HFFc6 (cell line): ENCODE results near the gene F2. TPM values are rescaled to one million over a fixed set of nuclear protein-coding genes. Genes with fewer than 3 reads are reported as not detected.
"Not testable (repeated sequence)": the region's sequence is repeated elsewhere in the genome, so short reads cannot be mapped to it uniquely, and the experiment has no call there.

ENCODE experiments used
- DNase-seq: peaks from one replicate; pipeline ENCODE4 v3.0.0-alpha.2; 2018
- H3K27ac Mint-ChIP-seq: 2 replicates; pipeline ENCODE4 v1.8.0; 2020; ENCODE audit warnings: mild to moderate bottlenecking, mixed read lengths
- H3K27me3 Mint-ChIP-seq: 2 replicates; pipeline ENCODE4 v1.8.0; 2021; ENCODE audit warnings: mild to moderate bottlenecking, moderate library complexity, mixed read lengths; ENCODE audit not compliant: insufficient read depth
- H3K36me3 Mint-ChIP-seq: 2 replicates; pipeline ENCODE4 v1.8.0; 2021; ENCODE audit warnings: low read depth, mixed read lengths
- H3K4me1 Mint-ChIP-seq: 2 replicates; pipeline ENCODE4 v1.8.0; 2020; ENCODE audit warnings: low read depth, mixed read lengths
- H3K4me3 Mint-ChIP-seq: 2 replicates; pipeline ENCODE4 v1.8.0; 2020; ENCODE audit warnings: mild to moderate bottlenecking, moderate library complexity, mixed read lengths
- H3K9me3 Mint-ChIP-seq: 2 replicates; pipeline ENCODE4 v1.8.0; 2020; ENCODE audit warnings: mild to moderate bottlenecking, mixed read lengths
- CTCF ChIP-seq: fragments of 200-600 bp; sonication (generic); IDR thresholded peaks from 2 replicates; pipeline ENCODE4 v1.5.0; 2021; ENCODE audit warnings: antibody characterized with exemption, mild to moderate bottlenecking
- long read RNA-seq: library from polyadenylated mRNA; unstranded; transcript quantifications from one replicate; pipeline ENCODE4 v2.0.0, GENCODE V29; 2019
- total RNA-seq, 6 experiments: library from RNA; stranded (reverse); fragmentation: NEBNext Ultra II Directional; extraction: Animal tissue kit (Norgen Biotek cat#: 25700); gene quantifications; 2 replicates in 1 of 6; 3 replicates in 5 of 6; pipeline ENCODE4 v1.2.3, GENCODE V29; 2021

The F2 gene
- total RNA-seq, result not detected
- long read RNA-seq, result 0 reads

- no peak within 1 kb of the TSS for H3K27ac Mint-ChIP-seq
- peaks cover 12% of the 10 kb centered on the region for H3K4me1 Mint-ChIP-seq
- no peak for DNase-seq
- TF ChIP-seq CTCF, result no peak
- peaks cover 3% of the 10 kb centered on the region for H3K27me3 Mint-ChIP-seq
- H3K9me3 Mint-ChIP-seq, result no peaks in the 10 kb centered on the region
- no peaks in the 10 kb centered on the region for H3K36me3 Mint-ChIP-seq
- no peak within 1 kb of the TSS for H3K4me3 Mint-ChIP-seq
Observed at GRCh38 chr11:46719048-46719542, at the start of gene F2. F2 (plus strand) TSS chr11:46719213; CDS start chr11:46719236, 23 bp downstream.

GRCh38 chr11:46669711-46670139 is 49.3 kb upstream of the F2 start:
- peak overlapping the region; percentile 57 for H3K27ac Mint-ChIP-seq
- peak; percentile 55 for TF ChIP-seq CTCF
- H3K9me3 Mint-ChIP-seq, result no peaks in the 10 kb centered on the region
- peaks cover 28% of the 10 kb centered on the region for H3K36me3 Mint-ChIP-seq
- H3K4me3 Mint-ChIP-seq, result no peak overlapping the region
- DNase-seq, result no peak
- peaks cover 20% of the 10 kb centered on the region for H3K4me1 Mint-ChIP-seq
- no peaks in the 10 kb centered on the region for H3K27me3 Mint-ChIP-seq

- H3K4me3 Mint-ChIP-seq, H3K9me3 Mint-ChIP-seq, H3K27me3 Mint-ChIP-seq, DNase-seq: not testable (repeated sequence)
- peak overlapping the region; percentile 69; the same call in 1 of the 2 replicates for H3K27ac Mint-ChIP-seq
- peaks cover 28% of the 10 kb centered on the region for H3K36me3 Mint-ChIP-seq
- H3K4me1 Mint-ChIP-seq, result peaks cover 28% of the 10 kb centered on the region
Observed at GRCh38 chr11:46670521-46670920, 48.5 kb upstream of the F2 start.

GRCh38 chr11:46671958-46672315 is 47.1 kb upstream of the F2 start:
- Mint-ChIP-seq H3K27ac (no peak overlapping the region), H3K27me3 (peaks cover 3% of the 10 kb centered on the region; the same call in 1 of the 2 replicates), H3K36me3 (peaks cover 20% of the 10 kb centered on the region), H3K4me3 (no peak overlapping the region), H3K9me3 (no peaks in the 10 kb centered on the region; the same call in 1 of the 2 replicates), H3K4me1 (peaks cover 33% of the 10 kb centered on the region)
- TF ChIP-seq CTCF, result no peak
- DNase-seq, result no peak

GRCh38 chr11:46672381-46672839 is 46.6 kb upstream of the F2 start:
- Mint-ChIP-seq H3K4me1 (peaks cover 33% of the 10 kb centered on the region), H3K36me3 (peaks cover 24% of the 10 kb centered on the region), H3K27me3 (peaks cover 3% of the 10 kb centered on the region; the same call in 1 of the 2 replicates), H3K27ac (no peak overlapping the region), H3K4me3 (no peak overlapping the region), H3K9me3 (no peaks in the 10 kb centered on the region; the same call in 1 of the 2 replicates)
- TF ChIP-seq CTCF, result no peak
- DNase-seq, result no peak

- Mint-ChIP-seq H3K27me3 (peaks cover 5% of the 10 kb centered on the region; the same call in 1 of the 2 replicates), H3K36me3 (peaks cover 31% of the 10 kb centered on the region), H3K4me3 (no peak overlapping the region), H3K9me3 (no peaks in the 10 kb centered on the region; the same call in 1 of the 2 replicates), H3K27ac (no peak overlapping the region), H3K4me1 (peaks cover 41% of the 10 kb centered on the region)
- no peak for TF ChIP-seq CTCF
- DNase-seq, result no peak
Observed at GRCh38 chr11:46673713-46674462, 45.1 kb upstream of the F2 start.
